ENCODE data around the gene ZNF14. TPM values are rescaled to one million over a fixed set of nuclear protein-coding genes. Genes with fewer than 3 reads are reported as not detected.

ZNF14 gene
- total and polyA plus RNA-seq, 2 of the 13 experiments (the other 11 are each of a cell fraction or from before 2014, with no cell fraction given), result 1.9 to 6.2 TPM

DNA sequence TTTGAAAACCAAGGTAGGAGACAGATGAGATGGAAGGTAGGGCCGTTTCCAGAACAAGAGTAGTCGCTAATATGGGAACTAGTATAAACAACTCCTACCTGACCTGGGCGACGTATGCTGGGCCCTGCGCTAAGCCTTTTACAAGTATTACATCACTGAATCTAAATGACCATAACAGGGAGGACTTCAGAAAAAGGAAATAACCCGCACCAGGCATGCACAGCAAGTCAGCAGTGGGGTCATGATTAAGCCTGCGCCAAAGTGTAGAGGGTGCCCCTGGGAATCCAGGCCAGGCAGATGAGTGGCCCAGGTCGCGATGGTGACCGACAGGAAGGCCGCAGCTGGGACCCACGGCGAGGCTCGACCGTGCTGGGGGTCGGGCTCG lies 70.0 kb downstream of the ZNF14 start (continued):
- TF ChIP-seq, protein P1, sequence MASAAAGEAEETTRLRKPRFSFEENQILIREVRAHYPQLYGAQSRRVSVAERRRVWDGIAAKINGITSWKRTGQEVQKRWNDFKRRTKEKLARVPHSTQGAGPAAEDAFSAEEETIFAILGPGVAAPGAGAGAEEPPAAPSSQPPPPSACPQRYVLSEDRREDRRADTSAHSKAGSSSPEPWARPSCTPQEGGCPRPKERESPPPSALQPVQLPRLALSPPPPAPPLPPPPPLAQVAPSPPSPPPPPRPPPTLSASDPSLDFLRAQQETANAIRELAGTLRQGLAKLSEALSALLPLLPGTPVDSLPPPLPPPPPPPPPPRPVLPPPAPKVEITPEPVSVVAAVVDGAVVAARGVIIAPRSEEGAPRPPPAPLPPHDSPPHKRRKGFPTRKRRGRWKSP (CRISPR knock-in tag; IDR thresholded peaks at IDR 0.05), result no peak
- TF ChIP-seq KAT7 (CRISPR knock-in tag; IDR thresholded peaks at IDR 0.05; ENCODE audit: borderline replicate concordance) (no peak; the same call in 1 of the 2 replicates), YEATS2 (CRISPR knock-in tag; IDR thresholded peaks at IDR 0.05; ENCODE audit: borderline replicate concordance) (no peak), ZBTB7A (CRISPR knock-in tag; IDR thresholded peaks at IDR 0.05) (no peak)

- Histone ChIP-seq H3K4me3 (replicated peaks in 1 of 3; ENCODE audit: insufficient read depth in 1 of 3, low read depth in 2 of 3, low read length in 3 of 3) (peak overlapping the region; percentile 79 to 99 (median 95)), H3K9me3 (ENCODE audit: low read length) (no peaks in the 10 kb centered on the region), H3K4me2 (ENCODE audit: low read depth, low read length) (peak overlapping the region; percentile 92), H3K79me2 (ENCODE audit: insufficient read depth, low read length) (peaks cover 32% of the 10 kb centered on the region), H4K20me1 (ENCODE audit: insufficient read depth, low read length) (peaks cover 20% of the 10 kb centered on the region), H3K27me3 (ENCODE audit: control insufficient read depth in 1 of 2, insufficient read depth in 2 of 2, low read length in 2 of 2) (no peaks in the 10 kb centered on the region; a peak in 1 of 5 replicates), H3K27ac (ENCODE audit: extremely low read length, insufficient read depth, low read length) (peak overlapping the region; percentile 97), H3K4me1 (ENCODE audit: insufficient read depth, low read length) (peaks cover 48% of the 10 kb centered on the region), H3K9ac (ENCODE audit: insufficient read depth, low read depth, low read length) (peak overlapping the region; percentile 92), H2AFZ (ENCODE audit: low read length) (no peak overlapping the region), H3K36me3 (replicated peaks in 1 of 2; ENCODE audit: control insufficient read depth in 1 of 2, insufficient read depth in 2 of 2, low read length in 2 of 2) (peaks cover 18 to 23% of the 10 kb centered on the region in 2 experiments; a peak in 4 of 5 replicates)
- ATAC-seq, result no peak
- in situ Hi-C loops (cut with HindIII; ENCODE audit: extremely low pct_ligation_motif_present, low pct_unique_long_range_greater_than_20kb), result no loop called here
- ChIA-PET CTCF (ENCODE audit: low intra/inter-chr PET ratio, low total read pairs) (no interaction called here), POLR2A (interaction anchor here (1.0 to 1.6 kb wide), 2 partner anchors 114 to 203 kb away, joined by 3 to 5 read pairs; partner anchors contain the start of gene ZNF253)
- BruUV-seq (replicated peaks), result TSS peak; percentile 75
- TF ChIP-seq ZNF589 (CRISPR knock-in tag; conservative IDR thresholded peaks at IDR 0.05) (0 out of 2 replicates have a peak, but pooled peaks have one; percentile 6), LCORL (IDR thresholded peaks at IDR 0.05) (no peak), LCORL (CRISPR knock-in tag; IDR thresholded peaks at IDR 0.05) (no peak), ZNF552 (CRISPR knock-in tag; IDR thresholded peaks at IDR 0.05; ENCODE audit: borderline replicate concordance) (no peak), HNF4A (CRISPR knock-in tag; IDR thresholded peaks at IDR 0.05) (no peak), TFE3 (CRISPR knock-in tag; IDR thresholded peaks at IDR 0.05) (no peak), ZNF30 (CRISPR knock-in tag; IDR thresholded peaks at IDR 0.05) (peak; percentile 35; the same call in 1 of the 2 replicates), ATF1 (CRISPR knock-in tag; IDR thresholded peaks at IDR 0.05) (no peak), ZNF775 (CRISPR knock-in tag; IDR thresholded peaks at IDR 0.05; ENCODE audit: borderline replicate concordance) (no peak), POLR2A (IDR thresholded peaks at IDR 0.05; ENCODE audit: insufficient read depth in 1 of 2, low read depth in 2 of 2, low read length in 2 of 2) (0 out of 4 replicates have a peak, but pooled peaks of 1 of the 2 experiments have one; percentile 27), ELF4 (CRISPR knock-in tag; IDR thresholded peaks at IDR 0.05; ENCODE audit: borderline replicate concordance) (no peak), GATAD2A (CRISPR knock-in tag; IDR thresholded peaks at IDR 0.05) (no peak)
- no peak for FAIRE-seq
- intact Hi-C loops (cut with micrococcal nuclease; ENCODE audit: unreplicated experiment), result loop anchor here (2.0 kb wide), 1 partner anchor 204 kb away; no protein-coding TSS in a partner anchor
- WGBS (ENCODE audit: low lambda C conversion rate), result 40% methylated on average over 8 of the region's 8 CpGs
- DNase-seq (ENCODE audit: low spot score), result no peak
Observed at GRCh38 chr19:19662344-19662743, 70.6 kb downstream of the ZNF14 start.
